Activated T-cell treated with anti-CD3 and anti-CD28 coated beads for 4 hours (primary cell): ENCODE results near the gene DAPP1.
"Not testable (repeated sequence)": the region's sequence is repeated elsewhere in the genome, so short reads cannot be mapped to it uniquely, and the experiment has no call there.

ENCODE experiments used
- DNase-seq: peaks from one replicate; pipeline ENCODE4 v3.0.0-alpha.2; 2020

The DAPP1 gene

DNA sequence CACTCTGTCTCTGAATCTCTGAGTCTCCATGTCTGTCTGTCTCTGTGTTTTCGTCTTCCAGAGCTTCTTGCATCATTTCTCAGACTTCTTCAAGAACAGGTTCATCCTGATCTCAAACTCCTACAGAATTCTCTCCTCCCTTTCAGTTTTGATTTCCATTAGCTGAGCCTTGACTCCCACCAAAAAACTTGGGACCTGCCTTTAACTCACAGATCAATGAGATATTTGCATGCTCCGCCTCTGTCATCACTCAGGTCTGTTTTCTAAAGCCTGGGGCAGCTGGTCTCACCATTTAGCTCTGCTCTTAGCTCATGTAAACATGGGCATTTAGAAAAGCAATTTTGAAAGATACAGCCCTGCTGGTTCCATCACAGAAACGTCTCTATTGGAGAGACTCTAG lies 8.6 kb downstream of the DAPP1 start:
- no peak for DNase-seq

- DNase-seq, result no peak
Measured at GRCh38 chr4:99826016-99826415, 9.4 kb downstream of the DAPP1 start.

GRCh38 chr4:99827454-99827853 lies 10.8 kb downstream of the DAPP1 start:
- no peak for DNase-seq

DNA sequence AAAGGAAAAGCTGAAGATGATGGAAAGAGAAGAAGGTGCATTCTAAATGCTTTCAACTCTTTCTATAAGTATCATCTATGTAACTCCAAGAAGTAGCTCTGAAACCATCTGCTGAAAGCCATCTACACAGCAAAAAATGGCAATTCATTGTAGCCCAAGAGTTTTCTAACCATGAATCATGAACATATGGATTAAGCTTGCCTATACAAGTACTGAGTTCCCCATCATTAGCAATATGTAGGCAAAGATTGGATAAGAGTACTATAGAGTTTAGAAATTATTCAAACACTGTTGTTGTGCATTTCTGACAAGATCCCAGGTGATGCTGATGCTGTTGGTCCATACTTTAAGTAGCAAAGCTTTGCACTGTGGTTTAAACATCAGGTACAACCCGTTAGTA lies 11.2 kb downstream of the DAPP1 start:
- DNase-seq, result no peak

GRCh38 chr4:99828477-99828876 lies 11.8 kb downstream of the DAPP1 start:
- no peak for DNase-seq

DNA sequence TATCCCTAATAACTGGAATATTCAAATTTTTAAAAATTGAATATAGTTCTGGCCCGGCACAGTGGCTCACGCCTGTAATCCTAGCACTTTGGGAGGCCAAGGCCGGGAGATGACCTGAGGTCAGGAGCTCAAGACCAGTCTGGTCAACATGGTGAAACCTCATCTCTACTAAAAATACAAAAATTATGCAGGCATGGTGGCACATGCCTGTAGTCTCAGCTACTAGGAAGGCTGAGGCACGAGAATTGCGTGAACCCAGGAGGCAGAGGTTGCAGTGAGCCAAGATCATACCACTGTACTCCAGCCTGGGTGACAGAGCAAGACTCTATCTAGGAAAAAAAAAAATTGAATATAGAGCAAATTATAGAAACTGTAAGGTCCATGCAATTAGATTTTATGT lies 13.4 kb downstream of the DAPP1 start:
- not testable (repeated sequence) for DNase-seq

GRCh38 chr4:99832321-99832720 lies 15.7 kb downstream of the DAPP1 start:
- no peak for DNase-seq

DNA sequence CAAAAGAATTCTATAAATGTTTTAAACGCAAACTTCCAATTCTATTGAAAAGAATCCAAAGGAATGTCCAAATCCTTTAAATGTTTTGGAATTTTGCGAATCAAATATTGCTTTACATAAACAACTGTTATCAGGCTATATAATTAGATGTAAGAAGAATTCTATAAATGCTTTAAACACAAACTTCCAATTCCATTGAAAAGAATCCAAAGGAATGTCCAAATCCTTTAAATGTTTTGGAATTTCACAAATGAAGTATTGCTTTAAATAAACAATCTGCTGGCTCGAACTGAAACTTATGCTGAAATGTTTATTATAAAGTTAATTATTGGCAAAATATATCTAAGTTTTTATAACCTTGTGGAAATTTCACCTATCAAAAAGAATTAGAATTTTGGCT lies 16.1 kb downstream of the DAPP1 start:
- no peak for DNase-seq

- DNase-seq, result no peak
Measured at GRCh38 chr4:99833756-99834155, 17.1 kb downstream of the DAPP1 start.

DNA sequence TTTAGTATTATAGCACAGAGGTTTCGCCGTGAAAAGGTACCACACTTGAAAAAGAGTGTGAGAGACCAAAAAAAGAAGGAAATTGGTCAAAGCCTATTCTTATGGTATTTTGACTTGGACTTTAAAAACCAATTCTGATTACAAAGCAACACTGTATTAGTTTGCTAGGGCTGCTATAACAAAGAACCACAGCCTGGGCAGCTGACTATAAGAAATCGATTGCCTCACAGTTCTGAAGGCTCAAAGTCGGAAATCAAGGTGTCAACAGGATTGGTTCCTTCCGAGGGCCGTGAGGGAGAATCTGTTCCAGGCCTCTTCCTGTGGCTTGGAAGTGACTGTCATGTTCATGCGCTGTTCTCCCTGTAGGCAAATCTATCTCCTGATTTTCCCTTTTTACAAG lies 17.9 kb downstream of the DAPP1 start:
- DNase-seq, result no peak

DNA sequence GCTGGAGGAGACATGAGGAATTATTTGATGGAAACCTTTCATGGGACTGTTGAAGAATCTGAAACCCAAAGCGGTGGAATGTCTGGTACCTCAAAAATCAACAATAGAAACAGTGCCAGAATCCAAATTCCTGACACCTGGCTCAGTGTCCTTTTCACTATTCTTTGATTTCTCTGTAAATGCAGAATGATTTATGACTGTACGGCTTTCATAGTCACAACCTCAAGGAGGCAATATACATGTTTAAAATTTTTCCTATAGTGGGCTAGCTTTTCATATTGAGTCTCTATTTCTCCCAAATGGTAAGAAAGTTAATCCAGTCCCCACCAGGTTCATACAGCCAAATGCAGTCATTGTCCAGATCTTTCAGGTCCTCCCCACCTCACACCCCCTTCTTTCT lies 19.3 kb downstream of the DAPP1 start:
- no peak for DNase-seq

DNA sequence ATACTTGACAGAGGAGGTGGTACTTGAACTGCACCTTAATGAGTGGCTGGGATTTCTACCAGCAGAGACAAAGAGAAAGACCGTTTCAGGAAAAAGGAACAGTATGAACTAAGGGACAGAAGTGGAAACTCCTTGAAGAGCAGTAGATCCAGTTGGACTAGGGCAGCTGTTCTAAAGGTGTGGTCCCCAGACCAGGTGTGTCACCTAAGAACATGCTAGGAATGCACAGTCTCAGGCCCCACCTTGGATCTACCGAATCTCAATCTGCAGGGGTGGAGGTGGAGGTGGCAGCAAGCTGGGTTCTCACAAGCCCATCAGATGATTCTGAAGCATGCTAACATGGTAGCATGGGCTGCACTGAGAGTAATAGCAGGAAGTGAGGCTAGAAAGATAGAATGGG lies 22.3 kb downstream of the DAPP1 start:
- DNase-seq, result no peak

- no peak for DNase-seq
Measured at GRCh38 chr4:99841129-99841528, 24.5 kb downstream of the DAPP1 start.

DNA sequence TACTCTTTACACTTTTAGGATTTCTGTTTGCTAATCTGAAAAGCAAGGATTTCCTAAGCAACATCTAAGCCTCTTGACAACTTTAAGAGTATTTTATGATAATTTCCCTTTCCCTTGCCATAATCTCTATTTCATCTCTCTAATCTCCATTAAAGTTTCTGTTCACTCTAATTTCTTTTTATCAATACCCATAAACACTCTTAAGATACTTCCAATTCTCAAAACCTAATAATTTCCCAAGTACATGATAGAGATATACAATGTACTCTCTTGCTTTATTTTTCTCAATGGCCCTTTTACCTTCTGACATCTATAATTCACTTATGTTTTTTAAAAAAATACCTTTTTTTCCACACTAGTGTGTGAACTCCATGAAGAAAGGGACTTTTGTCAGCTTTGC lies 26.8 kb downstream of the DAPP1 start:
- DNase-seq, result no peak

DNA sequence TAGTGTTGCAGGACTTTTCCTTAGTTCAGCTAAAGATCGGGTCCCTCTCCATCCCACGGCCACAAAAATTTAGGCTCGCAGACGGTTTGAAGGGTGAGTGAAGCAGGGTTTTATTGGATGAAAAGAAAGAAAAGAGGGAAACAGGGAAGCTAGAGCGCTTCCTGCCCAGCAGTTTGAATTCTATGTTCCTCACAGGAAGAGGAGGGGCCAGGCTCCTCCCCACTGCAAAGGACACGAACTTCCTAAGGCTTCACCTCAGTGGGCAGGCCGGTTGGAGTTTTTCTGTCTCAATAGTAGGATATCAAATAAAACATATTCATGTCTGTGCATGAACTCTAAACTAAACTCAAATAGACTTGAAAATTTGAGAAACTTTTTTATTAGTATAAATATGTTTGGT lies 27.4 kb downstream of the DAPP1 start:
- DNase-seq, result no peak

DNA sequence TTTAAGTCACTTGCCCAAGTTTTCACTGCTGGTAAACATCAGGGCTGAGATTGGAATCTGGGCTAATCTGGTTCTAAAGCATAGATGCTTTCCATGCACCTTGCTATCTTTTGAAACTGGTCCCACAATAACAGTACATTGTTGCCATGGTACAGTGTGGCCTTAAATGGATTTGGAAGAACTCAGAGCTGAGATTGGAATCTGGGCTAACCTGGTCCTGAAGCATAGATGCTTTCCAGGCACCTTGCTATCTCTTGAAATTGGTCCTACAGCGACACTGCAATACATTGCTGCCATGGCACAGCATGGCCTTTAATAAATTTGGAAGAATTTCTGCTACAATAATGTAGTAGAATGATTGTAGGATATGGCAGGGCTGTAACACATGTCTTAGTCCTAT lies 28.6 kb downstream of the DAPP1 start:
- DNase-seq, result no peak

DNA sequence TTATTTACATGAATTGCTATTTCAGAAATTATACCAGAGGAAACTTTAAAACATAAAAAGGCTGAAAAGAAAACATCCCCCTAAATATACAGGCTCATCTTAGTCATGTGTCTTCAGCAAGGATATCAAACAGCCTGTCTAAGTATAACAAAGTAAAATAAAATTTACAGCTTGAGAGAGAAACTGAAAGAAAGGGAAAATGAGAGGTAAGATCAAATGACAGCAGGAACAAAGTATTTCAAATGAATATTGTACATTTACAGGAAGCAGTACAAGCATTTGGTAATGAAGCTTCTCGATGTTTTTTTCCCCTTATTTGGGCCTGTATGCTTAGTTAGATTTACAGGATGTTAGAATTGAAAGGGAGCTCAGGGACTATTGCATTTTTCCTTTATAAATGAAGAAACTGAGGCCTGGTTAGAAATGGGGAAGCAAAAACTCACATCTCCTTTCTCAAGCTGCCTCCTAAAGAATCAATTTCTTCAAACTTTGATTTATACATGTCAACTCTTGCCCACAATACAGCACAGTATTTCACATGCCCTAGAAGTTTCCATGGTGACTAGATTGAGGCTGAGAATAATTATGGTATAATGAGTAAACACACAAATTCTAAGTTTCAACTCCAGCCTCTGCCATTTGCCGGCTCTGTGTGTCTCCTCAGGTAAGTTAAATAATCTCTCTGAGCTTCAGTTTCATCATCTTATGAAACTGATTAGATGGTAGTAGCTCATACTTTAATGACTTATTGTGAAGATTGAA lies 29.3 kb downstream of the DAPP1 start:
- no peak for DNase-seq

- no peak for DNase-seq
Measured at GRCh38 chr4:99846891-99847290, 30.3 kb downstream of the DAPP1 start.

DNA sequence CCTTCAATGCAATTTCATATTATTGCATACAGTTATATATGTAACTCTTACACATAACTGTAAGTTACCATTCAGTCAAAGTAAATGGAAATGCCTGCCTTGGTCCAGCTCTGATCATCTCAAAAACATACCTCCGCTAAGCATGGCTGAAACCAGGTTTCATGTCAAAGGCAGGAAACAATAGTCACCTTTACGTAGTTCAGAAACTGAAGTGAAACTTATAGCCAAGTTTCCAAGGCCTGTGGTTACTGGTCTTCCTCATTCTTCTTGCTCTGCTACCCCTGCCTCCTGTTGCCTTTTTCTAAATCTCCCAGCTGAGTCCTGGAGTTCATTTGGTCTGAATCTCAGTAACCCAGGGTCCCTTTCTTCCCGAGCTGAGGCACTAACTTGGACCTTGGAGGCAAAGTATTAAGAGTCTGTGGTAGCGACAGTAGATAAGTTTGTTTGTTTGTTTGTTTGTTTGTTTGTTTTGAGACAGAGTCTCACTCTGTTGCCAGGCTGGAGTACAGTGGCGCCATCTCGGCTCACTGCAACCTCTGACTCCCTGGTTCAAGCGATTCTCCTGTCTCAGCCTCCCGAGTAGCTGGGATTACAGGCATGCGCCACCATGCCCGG lies 30.8 kb downstream of the DAPP1 start:
- DNase-seq, result no peak

GRCh38 chr4:99848591-99849001 lies 32.0 kb downstream of the DAPP1 start:
- DNase-seq, result no peak

DNA sequence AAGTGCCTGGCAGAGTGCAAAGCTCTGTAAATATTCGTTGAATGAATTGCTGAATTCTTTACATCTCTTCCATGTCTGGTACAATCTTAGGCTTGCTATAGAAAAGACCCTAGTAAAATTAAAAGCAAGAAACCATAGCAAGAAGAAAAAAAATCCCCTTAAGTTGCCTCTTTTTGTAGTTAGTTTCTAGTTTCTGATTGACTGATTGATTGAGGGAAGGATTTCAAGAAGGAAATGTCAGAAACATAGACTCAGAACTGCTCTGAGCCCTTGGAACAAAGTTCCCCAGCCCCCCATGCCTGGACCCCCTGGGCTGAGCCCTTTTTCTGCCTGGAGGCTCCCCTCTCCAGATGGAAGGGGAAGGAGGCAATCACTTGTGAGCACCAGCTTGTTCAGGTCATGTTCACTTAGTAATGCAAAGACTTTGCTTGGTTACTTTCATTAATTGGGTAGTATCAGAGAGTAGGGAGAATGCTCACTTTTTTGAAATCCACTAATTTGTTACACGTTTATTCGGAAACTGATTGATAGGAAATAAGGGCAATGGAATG lies 35.6 kb downstream of the DAPP1 start:
- no peak for DNase-seq

- DNase-seq, result no peak
Measured at GRCh38 chr4:99853190-99853589, 36.6 kb downstream of the DAPP1 start.

DNA sequence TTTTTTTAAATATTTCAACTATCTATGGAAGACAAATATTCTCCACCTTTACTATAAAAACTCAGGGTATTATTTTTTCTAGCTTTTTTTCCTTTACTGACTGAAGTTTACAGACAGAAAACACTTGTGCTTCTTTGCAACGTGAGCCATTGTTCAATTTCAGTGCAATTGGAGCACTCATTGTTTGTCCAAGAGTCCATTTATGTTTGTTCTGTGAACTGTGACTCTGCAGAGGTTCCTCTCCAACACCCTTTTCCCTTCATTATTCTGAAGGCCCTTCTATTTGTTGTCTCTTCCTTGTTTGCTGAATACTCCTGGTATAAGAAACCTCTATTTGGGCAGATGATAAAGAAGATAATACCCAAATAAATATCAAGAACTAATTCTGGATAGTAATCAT lies 37.4 kb downstream of the DAPP1 start:
- DNase-seq, result no peak

- no peak for DNase-seq
Measured at GRCh38 chr4:99855678-99856077, 39.1 kb downstream of the DAPP1 start.

- DNase-seq, result no peak
Measured at GRCh38 chr4:99856166-99856565, 39.5 kb downstream of the DAPP1 start.
